GM19240 (cell line): ENCODE measurements around the gene IKZF3.

ENCODE experiments used
- DNase-seq: peaks from one replicate; pipeline ENCODE4 v3.0.0; 2011; ENCODE audit warnings: low spot score; ENCODE audit not compliant: insufficient read length

IKZF3 gene

GRCh38 chr17:39818358-39819000, 45.6 kb downstream of the IKZF3 start:
- no peak for DNase-seq

- no peak for DNase-seq
Measured at GRCh38 chr17:39816272-39816671, 47.8 kb downstream of the IKZF3 start.

- DNase-seq: no peak
Measured at GRCh38 chr17:39814497-39814896, 49.6 kb downstream of the IKZF3 start.

DNA sequence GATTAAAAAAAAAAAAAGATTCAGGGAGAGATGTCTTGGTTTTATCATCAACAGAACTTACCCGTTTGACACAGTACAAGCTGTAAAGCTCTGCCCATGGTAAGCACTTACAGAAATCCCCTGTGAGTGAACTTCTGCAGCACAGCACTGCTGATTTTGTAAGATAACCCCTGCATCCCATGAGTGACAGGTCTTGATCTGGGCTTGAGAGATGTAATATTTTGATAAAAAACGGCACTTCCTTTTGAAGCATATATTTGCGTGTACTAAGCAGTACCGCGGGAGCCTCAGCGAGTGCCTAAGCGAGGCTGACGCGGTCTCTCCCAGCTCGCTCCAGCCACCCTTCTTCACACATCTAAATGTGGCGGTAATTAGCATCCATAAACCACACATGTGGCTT, 50.5 kb downstream of the IKZF3 start:
- DNase-seq: no peak

GRCh38 chr17:39812466-39812865, 51.6 kb downstream of the IKZF3 start:
- no peak for DNase-seq

GRCh38 chr17:39810939-39811728, 53.0 kb downstream of the IKZF3 start:
- no peak for DNase-seq

DNA sequence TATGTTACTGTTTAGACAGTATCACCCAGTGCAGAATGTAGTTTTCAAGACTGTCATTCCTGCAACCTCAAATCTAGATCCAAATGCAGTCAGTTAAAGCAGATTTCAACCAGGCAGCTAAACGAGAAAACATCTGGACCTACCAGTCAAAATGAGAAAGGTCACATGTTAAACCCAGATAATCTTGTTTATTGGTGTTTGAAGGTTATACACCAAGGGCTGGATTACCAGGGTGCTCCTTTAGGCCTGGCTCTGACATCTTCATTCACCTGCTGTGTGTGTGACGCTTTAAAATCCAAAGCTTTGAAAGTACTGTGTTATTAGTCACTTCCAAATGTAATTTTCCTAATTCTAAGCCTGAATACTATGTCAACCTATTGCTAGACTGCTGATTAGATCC, 54.9 kb downstream of the IKZF3 start:
- DNase-seq: no peak

GRCh38 chr17:39808409-39808997, 55.6 kb downstream of the IKZF3 start:
- no peak for DNase-seq

- no peak for DNase-seq
Measured at GRCh38 chr17:39804839-39805238, 59.3 kb downstream of the IKZF3 start.

DNA sequence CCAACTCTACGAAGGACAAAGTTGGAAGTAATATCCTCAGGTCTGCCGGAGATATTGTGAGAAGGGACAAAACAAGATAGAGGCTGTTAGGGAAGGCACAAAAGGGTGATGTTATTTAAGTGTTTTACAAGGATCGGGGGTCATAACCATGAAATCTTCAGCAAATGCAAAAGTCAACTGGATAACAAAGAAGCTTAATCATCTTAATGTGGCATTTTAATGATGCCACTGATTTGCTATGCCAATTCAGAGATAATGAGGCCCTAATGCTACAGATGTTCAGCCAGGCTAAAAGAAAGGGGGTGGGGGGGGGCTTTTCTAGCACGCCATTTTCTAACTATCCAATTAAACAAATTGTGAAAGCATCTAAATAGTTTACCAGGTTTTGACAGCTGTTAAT, 63.1 kb downstream of the IKZF3 start:
- no peak for DNase-seq

GRCh38 chr17:39800540-39800939, 63.6 kb downstream of the IKZF3 start:
- no peak for DNase-seq

DNA sequence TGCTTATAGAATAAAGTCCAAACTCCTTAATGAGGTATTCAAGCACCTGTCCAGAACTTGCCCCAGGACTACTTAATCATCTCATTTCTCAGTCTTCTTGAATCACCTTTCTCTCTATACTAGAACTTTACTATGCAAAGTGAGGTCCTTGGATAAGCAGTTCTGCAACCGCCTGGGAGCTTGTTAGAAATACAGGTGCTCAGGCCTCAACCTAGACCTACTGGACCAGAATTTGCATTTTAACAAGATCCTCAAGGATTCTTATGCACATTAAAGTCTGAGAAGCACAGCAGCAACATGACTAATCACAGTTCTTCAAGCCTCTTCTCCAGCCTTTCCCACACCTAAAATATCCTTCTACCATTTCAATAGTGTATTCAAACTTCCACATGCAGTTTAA, 64.7 kb downstream of the IKZF3 start:
- DNase-seq: no peak

DNA sequence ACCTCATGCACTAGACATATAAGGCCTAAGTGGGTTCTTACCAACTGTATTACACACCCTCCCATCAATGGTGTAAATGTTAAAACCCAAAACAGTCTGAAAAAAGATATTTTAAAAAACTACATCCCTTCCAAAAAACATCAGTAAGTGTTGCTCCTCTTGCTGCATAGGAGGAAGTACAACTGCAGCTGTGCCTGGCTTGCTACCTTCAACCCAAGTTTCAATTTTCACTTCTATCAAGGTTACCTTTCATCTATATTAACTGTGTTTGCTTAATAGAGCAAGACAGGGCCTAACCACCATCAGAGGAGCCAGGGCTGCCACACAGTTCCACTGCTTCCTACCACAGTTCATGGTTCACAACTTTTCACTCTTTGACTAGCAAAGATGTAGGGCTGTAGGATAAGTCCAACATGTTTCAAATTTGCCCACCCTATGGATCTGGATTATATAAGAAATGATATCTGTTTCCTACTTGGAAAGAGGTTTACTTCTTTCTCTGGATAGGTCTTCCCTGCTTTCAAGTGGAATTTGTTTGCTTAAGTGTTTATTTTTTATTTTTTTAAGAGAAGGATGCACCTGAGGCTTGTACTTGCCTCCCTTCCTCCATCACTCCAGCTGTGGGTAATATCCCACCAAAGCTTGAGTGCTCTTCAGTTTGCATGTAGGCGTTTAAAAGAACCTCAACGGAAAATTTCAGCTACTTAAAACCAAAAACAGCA, 69.7 kb downstream of the IKZF3 start:
- DNase-seq: no peak

- DNase-seq: no peak
Measured at GRCh38 chr17:39793301-39793872, 70.7 kb downstream of the IKZF3 start.

DNA sequence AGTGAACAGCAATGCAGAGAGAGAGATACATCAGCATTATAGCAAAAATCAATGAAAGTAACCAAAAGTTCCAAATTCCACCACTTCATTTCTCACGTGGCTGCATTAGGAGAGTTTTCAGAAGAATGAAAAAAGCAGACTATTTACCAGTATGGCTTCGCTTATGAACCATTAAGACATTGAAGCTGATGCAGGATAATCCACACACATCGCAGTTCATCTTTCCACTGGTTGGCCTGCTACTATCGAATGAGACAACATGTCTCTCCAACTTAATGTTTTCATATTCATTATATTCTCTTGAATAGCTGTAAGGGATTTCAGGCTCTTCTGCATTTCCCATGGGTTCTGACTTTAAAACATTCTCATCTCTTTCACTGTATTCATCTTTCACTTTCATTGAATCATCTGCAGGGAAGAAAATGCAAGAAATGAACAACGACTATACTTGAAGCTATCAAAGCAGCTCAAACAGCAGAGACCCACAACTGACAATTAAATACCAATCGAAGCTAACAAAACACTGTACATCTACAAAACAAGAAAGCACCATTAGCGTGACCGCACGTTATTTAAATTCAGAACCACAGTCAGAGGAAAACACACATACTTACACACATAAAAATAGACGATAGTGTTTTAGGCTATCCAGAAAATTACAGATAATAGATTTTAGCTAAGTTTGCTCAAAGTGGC, 71.4 kb downstream of the IKZF3 start:
- DNase-seq: no peak

GRCh38 chr17:39791111-39791992, 72.8 kb downstream of the IKZF3 start:
- no peak for DNase-seq

DNA sequence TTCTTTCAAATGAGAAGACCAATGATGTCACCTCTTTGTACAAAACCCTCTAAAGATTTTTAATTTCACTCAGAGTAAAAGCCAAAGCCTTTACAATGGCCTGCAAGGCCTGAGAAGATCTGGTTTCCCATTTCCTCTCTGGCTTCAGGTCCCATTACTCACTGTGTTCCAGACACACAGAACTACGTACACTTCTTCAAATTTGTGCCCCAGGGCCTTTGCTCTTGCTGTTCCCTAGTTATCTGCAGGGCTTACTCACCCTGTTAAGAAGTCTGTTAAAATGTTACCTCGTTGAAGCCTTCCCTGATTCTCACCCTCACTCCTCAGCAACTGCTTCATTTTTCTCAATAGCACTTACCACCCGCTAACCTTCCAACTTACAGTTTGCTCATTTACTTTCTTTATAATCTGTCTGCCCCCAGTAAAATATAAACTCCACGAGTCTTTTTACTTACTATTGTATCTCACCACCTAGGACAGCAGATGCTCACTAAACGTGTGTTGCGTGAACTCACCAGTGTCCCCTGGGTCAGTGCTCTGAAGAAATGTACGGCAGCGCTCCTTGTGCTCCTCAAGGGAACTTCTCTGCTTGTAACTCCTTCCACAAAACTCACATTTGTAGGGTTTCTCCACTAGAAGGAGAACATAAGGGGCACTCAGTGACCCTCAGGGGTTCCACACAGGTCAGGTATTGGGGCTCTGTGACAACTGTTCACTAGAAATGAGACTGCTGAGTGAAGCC, 76.2 kb downstream of the IKZF3 start:
- no peak for DNase-seq

DNA sequence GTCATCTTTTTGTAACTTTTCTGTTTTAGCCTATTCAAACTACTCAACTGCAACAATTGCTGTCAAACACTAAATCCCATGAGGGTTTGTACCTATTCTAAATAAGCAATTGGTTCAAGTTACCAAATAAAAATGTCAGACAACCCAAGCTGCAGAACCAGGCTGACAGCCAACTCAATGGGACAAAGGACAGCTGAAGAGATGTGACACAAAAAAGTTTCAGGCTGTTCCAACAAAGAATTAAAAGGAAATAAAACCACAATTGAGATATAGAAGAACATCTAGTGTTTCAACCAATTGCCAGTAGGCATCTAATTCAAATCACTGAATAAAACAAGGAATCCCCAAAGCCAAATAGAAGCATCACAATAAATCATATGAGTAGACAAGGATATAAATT, 77.1 kb downstream of the IKZF3 start:
- no peak for DNase-seq

- DNase-seq: no peak
Measured at GRCh38 chr17:39782980-39783379, 81.1 kb downstream of the IKZF3 start.
